SK-N-SH treated with all-trans-retinoic acid at 6 μM for 48 hours (cell line): ENCODE measurements around the gene ADORA3.

Experiments
- ATAC-seq: fragments of 200-7000 bp; cut with Tn5 transposase; 3 replicates; pipeline ENCODE4 v1.9.1; 2020; ENCODE audit warnings: mild to moderate bottlenecking, moderate library complexity
- BACH2 ChIP-seq: fragments of 250-450 bp; sonication (Bioruptor Pico); IDR thresholded peaks from 2 replicates; pipeline ENCODE4 v1.9.0; 2021; ENCODE audit warnings: mild to moderate bottlenecking, borderline replicate concordance
- ESRRG ChIP-seq: fragments of 250-450 bp; sonication (Bioruptor Pico); IDR thresholded peaks from 2 replicates; pipeline ENCODE4 v1.6.1; 2021; ENCODE audit warnings: mild to moderate bottlenecking
- GLIS3 ChIP-seq: fragments of 250-450 bp; sonication (Bioruptor Pico); IDR thresholded peaks from 2 replicates; pipeline ENCODE4 v1.5.0; 2020; ENCODE audit warnings: mild to moderate bottlenecking, moderate library complexity
- ISL1 ChIP-seq: fragments of 250-450 bp; sonication (Bioruptor Pico); IDR thresholded peaks from 2 replicates; pipeline ENCODE4 v2.1.2; 2022; ENCODE audit warnings: mild to moderate bottlenecking, moderate library complexity
- OSR1 ChIP-seq: fragments of 250-450 bp; sonication (Bioruptor Pico); IDR thresholded peaks from 2 replicates; pipeline ENCODE4 v1.8.0; 2022; ENCODE audit warnings: moderate library complexity, mild to moderate bottlenecking, inconsistent platforms
- PPARA ChIP-seq: fragments of 250-450 bp; sonication (Bioruptor Pico); IDR thresholded peaks from 2 replicates; pipeline ENCODE4 v1.5.0; 2020; ENCODE audit warnings: mild to moderate bottlenecking, borderline replicate concordance
- RARB ChIP-seq: fragments of 250-450 bp; sonication (Bioruptor Pico); IDR thresholded peaks from 2 replicates; pipeline ENCODE4 v1.8.0; 2021; ENCODE audit warnings: mild to moderate bottlenecking, moderate library complexity
- SNAI2 ChIP-seq: fragments of 250-450 bp; sonication (Bioruptor Pico); IDR thresholded peaks from 2 replicates; pipeline ENCODE4 v1.5.0; 2020; ENCODE audit warnings: mild to moderate bottlenecking, moderate library complexity
- TCF4 ChIP-seq: fragments of 250-450 bp; sonication (Bioruptor Pico); IDR thresholded peaks from 2 replicates; pipeline ENCODE4 v1.8.0; 2021; ENCODE audit warnings: mild to moderate bottlenecking, moderate library complexity, borderline replicate concordance
- TOX ChIP-seq: fragments of 250-450 bp; sonication (Bioruptor Pico); IDR thresholded peaks from 2 replicates; pipeline ENCODE4 v1.8.0; 2021; ENCODE audit warnings: mild to moderate bottlenecking, moderate library complexity, borderline replicate concordance
- ZC3H10 ChIP-seq: fragments of 250-450 bp; sonication (Bioruptor Pico); IDR thresholded peaks from 2 replicates; pipeline ENCODE4 v1.5.1; 2021; ENCODE audit warnings: mild to moderate bottlenecking, moderate library complexity
- ZFP3 ChIP-seq: fragments of 250-450 bp; sonication (Bioruptor Pico); IDR thresholded peaks from 2 replicates; pipeline ENCODE4 v1.5.0; 2020; ENCODE audit warnings: mild to moderate bottlenecking, moderate library complexity
- ZFP30 ChIP-seq: fragments of 450-650 bp; formaldehyde crosslinking; IDR thresholded peaks from 2 replicates; pipeline ENCODE4 v1.5.0; 2022; ENCODE audit warnings: mild to moderate bottlenecking, moderate library complexity
- ZNF565 ChIP-seq: fragments of 450-650 bp; formaldehyde crosslinking; conservative IDR thresholded peaks from 2 replicates; pipeline ENCODE4 v1.5.0; 2020; ENCODE audit warnings: low read depth, mild to moderate bottlenecking, moderate library complexity
- ZNF70 ChIP-seq: fragments of 450-650 bp; formaldehyde crosslinking; IDR thresholded peaks from 2 replicates; pipeline ENCODE4 v1.5.0; 2020; ENCODE audit warnings: mild to moderate bottlenecking, moderate library complexity
- ZNF8 ChIP-seq: fragments of 450-650 bp; formaldehyde crosslinking; IDR thresholded peaks from 2 replicates; pipeline ENCODE4 v1.5.0; 2020; ENCODE audit warnings: mild to moderate bottlenecking, moderate library complexity
- TF ChIP-seq, protein P1 (sequence below): fragments of 250-450 bp; sonication (Bioruptor Pico); IDR thresholded peaks from 2 replicates; pipeline ENCODE4 v1.5.1; 2020; ENCODE audit warnings: low read depth, mild to moderate bottlenecking, moderate library complexity
- TF ChIP-seq, protein P2 (sequence below): fragments of 250-450 bp; sonication (Bioruptor Pico); IDR thresholded peaks from 2 replicates; pipeline ENCODE4 v1.8.0; 2021; ENCODE audit warnings: low read depth, mild to moderate bottlenecking, moderate library complexity, borderline replicate concordance
- TF ChIP-seq, protein P3 (sequence below): fragments of 250-450 bp; sonication (Bioruptor Pico); IDR thresholded peaks from 2 replicates; pipeline ENCODE4 v1.5.1; 2021; ENCODE audit warnings: mild to moderate bottlenecking, moderate library complexity
- TF ChIP-seq, protein P4 (sequence below): fragments of 250-450 bp; sonication (Bioruptor Pico); IDR thresholded peaks from 2 replicates; pipeline ENCODE4 v1.8.0; 2020; ENCODE audit warnings: mild to moderate bottlenecking, moderate library complexity, borderline replicate concordance

Gene ADORA3

DNA sequence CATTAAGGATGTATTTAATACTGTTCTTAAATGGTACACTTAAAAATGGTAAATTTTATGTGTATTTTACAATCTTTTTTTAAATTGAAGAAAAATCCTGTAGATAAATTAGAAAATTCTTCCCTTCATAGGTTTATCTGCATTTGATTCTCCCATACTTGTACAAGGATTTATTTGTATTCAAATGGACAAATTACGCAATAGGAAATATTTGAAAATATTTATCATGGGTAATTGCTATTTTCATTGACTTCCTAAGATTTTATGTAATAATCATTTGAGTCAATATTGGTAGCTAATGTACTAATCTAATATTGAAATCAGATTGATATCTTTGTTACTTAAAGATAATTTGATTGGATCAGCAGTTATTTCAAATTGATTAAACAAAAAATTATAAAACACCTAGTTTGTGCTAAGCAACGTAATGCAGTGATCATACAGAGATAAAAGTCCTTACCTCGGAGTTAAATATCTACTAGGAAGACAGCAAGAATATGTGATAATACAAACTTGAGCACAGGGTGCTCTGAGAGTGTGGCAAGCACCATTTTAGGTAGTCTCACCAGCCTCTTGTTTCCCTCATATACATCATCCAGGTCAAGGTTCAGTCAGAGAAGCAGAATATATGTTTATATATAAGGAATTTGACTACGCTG is 40.9 kb downstream of the ADORA3 start:
- ATAC-seq = no peak
- TF ChIP-seq SNAI2 (CRISPR knock-in tag) = no peak
- no peak for TF ChIP-seq ZNF8 (CRISPR knock-in tag)
- TF ChIP-seq PPARA (CRISPR knock-in tag) = no peak
- TF ChIP-seq ZNF565 (CRISPR knock-in tag) = no peak
- no peak for TF ChIP-seq ESRRG (CRISPR knock-in tag)
- TF ChIP-seq, protein P1, sequence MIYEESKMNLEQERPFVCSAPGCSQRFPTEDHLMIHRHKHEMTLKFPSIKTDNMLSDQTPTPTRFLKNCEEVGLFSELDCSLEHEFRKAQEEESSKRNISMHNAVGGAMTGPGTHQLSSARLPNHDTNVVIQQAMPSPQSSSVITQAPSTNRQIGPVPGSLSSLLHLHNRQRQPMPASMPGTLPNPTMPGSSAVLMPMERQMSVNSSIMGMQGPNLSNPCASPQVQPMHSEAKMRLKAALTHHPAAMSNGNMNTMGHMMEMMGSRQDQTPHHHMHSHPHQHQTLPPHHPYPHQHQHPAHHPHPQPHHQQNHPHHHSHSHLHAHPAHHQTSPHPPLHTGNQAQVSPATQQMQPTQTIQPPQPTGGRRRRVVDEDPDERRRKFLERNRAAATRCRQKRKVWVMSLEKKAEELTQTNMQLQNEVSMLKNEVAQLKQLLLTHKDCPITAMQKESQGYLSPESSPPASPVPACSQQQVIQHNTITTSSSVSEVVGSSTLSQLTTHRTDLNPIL = no peak
- TF ChIP-seq, protein P2, sequence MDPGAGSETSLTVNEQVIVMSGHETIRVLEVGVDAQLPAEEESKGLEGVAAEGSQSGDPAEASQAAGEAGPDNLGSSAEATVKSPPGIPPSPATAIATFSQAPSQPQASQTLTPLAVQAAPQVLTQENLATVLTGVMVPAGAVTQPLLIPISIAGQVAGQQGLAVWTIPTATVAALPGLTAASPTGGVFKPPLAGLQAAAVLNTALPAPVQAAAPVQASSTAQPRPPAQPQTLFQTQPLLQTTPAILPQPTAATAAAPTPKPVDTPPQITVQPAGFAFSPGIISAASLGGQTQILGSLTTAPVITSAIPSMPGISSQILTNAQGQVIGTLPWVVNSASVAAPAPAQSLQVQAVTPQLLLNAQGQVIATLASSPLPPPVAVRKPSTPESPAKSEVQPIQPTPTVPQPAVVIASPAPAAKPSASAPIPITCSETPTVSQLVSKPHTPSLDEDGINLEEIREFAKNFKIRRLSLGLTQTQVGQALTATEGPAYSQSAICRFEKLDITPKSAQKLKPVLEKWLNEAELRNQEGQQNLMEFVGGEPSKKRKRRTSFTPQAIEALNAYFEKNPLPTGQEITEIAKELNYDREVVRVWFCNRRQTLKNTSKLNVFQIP (CRISPR knock-in tag) = no peak
- TF ChIP-seq, protein P3, sequence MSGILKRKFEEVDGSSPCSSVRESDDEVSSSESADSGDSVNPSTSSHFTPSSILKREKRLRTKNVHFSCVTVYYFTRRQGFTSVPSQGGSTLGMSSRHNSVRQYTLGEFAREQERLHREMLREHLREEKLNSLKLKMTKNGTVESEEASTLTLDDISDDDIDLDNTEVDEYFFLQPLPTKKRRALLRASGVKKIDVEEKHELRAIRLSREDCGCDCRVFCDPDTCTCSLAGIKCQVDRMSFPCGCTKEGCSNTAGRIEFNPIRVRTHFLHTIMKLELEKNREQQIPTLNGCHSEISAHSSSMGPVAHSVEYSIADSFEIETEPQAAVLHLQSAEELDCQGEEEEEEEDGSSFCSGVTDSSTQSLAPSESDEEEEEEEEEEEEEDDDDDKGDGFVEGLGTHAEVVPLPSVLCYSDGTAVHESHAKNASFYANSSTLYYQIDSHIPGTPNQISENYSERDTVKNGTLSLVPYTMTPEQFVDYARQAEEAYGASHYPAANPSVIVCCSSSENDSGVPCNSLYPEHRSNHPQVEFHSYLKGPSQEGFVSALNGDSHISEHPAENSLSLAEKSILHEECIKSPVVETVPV = no peak

DNA sequence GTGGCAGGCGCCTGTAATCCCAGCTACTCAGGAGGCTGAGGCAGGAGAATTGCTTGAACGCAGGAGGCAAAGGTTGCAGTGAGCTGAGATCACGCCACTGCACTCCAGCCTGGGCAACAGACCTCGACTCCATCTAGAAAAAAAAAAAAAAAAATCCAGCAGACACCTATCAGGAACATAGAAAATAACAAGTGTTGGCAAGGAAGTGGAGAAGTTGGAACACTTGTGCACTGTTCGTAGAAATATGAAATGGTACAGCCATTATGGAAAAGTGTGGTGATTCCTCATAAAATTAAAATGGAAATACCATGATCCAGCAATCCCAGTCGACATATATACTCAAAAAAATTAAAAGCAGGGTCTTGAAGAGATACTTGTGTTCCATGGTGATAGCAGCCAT is 41.7 kb downstream of the ADORA3 start:
- TF ChIP-seq ESRRG (CRISPR knock-in tag) = no peak
- no peak for TF ChIP-seq ZFP3 (CRISPR knock-in tag)
- TF ChIP-seq GLIS3 (CRISPR knock-in tag) = no peak
- TF ChIP-seq, protein P1 = no peak
- TF ChIP-seq OSR1 (CRISPR knock-in tag) = no peak
- no peak for TF ChIP-seq SNAI2 (CRISPR knock-in tag)
- no peak for TF ChIP-seq ZC3H10 (CRISPR knock-in tag)
- no peak for TF ChIP-seq BACH2 (CRISPR knock-in tag)
- no peak for ATAC-seq

DNA sequence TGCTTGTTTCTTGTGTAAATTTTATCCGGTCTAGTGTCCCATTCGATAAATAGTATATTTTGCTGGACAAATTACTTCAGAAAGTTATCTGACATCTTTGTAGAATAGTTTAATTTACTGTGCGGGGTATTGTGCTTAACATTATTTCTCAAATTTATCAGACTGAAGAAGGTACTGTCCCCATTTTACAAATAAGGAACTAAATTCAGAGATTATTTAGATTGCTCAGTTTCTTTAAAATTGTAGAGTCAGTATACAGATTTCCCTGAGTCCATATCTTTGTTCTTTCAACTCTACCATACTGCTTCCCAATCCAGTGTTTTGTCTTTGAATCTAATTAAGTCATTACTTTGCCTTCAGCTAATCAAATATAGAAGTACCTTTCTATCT is 47.8 kb downstream of the ADORA3 start:
- TF ChIP-seq ESRRG (CRISPR knock-in tag) (no peak), GLIS3 (CRISPR knock-in tag) (no peak), ZNF8 (CRISPR knock-in tag) (no peak), TOX (no peak), ZFP30 (CRISPR knock-in tag) (no peak), ZNF70 (CRISPR knock-in tag) (no peak), BACH2 (CRISPR knock-in tag) (no peak), ZFP3 (CRISPR knock-in tag) (no peak), RARB (no peak), TCF4 (no peak), OSR1 (CRISPR knock-in tag) (no peak), ISL1 (CRISPR knock-in tag) (no peak)
- TF ChIP-seq, protein P1 = no peak
- TF ChIP-seq, protein P4, sequence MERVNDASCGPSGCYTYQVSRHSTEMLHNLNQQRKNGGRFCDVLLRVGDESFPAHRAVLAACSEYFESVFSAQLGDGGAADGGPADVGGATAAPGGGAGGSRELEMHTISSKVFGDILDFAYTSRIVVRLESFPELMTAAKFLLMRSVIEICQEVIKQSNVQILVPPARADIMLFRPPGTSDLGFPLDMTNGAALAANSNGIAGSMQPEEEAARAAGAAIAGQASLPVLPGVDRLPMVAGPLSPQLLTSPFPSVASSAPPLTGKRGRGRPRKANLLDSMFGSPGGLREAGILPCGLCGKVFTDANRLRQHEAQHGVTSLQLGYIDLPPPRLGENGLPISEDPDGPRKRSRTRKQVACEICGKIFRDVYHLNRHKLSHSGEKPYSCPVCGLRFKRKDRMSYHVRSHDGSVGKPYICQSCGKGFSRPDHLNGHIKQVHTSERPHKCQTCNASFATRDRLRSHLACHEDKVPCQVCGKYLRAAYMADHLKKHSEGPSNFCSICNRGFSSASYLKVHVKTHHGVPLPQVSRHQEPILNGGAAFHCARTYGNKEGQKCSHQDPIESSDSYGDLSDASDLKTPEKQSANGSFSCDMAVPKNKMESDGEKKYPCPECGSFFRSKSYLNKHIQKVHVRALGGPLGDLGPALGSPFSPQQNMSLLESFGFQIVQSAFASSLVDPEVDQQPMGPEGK (CRISPR knock-in tag) = no peak
- TF ChIP-seq, protein P2 (CRISPR knock-in tag) = no peak
- TF ChIP-seq, protein P3 = no peak
- TF ChIP-seq, all 23 proteins: peak for 0
- ATAC-seq = no peak
